ENCODE measurements around the gene RABIF.
A peak's percentile ranks its signal among the peaks of the same experiment; 100 is the strongest.

GRCh38 chr1:202926581-202927491 is 37.9 kb upstream of the RABIF start, which contains the start of gene KLHL12:
- TF ChIP-seq EZH2phosphoT487 (conservative IDR thresholded peaks at IDR 0.05; ENCODE audit: low read length) (no peak), CTCF (IDR thresholded peaks at IDR 0.05; ENCODE audit: insufficient read depth, low read length, poor library complexity, severe bottlenecking) (peak; percentile 50)

All from SU-DHL-6 (cell line).